HEK293 (cell line): Measurements from ENCODE around the gene TPGS2.

ENCODE experiments used
- CTCF ChIA-PET: fragments of 350-600 bp; formaldehyde crosslinking; extraction: SDS; loops from one replicate; lab custom pipeline; 2021; ENCODE audit warnings: antibody characterized with exemption; lab: Yijun Ruan, JAX
- POLR2A ChIA-PET: fragments of 300-600 bp; formaldehyde crosslinking; extraction: SDS; loops from one replicate; lab custom pipeline; 2020; ENCODE audit warnings: antibody characterized with exemption, inconsistent platforms; lab: Yijun Ruan, JAX
- H3K27ac ChIP-seq: fragments of 200-500 bp; sonication (Bioruptor generic); 2 replicates; pipeline ENCODE4 v1.5.1; 2014; ENCODE audit warnings: low read depth, low read length, control low read depth, inconsistent platforms; ENCODE audit errors: extremely low read depth
- H3K36me3 ChIP-seq, 2 experiments: fragments of 200-500 bp in 1 of 2; sonication (Bioruptor generic) in 1 of 2; 1 replicate in 1 of 2; 2 replicates in 1 of 2; pipeline ENCODE4 v1.5.1; 2014 to 2017; ENCODE audit warnings: inconsistent platforms in 2 of 2, low read length in 2 of 2; ENCODE audit not compliant: control insufficient read depth in 2 of 2, insufficient read depth in 1 of 2
- H3K4me1 ChIP-seq: fragments of 200-500 bp; sonication (Bioruptor generic); 2 replicates; pipeline ENCODE4 v1.5.1; 2014; ENCODE audit warnings: mild to moderate bottlenecking, low read length, inconsistent platforms; ENCODE audit not compliant: control insufficient read depth, insufficient read depth
- H3K4me3 ChIP-seq: 2 replicates; pipeline ENCODE4 v1.5.1; 2011; ENCODE audit warnings: low read depth, mild to moderate bottlenecking, control low read depth, low read length, moderate library complexity
- H3K9me3 ChIP-seq: fragments of 200-500 bp; sonication (Bioruptor generic); 2 replicates; pipeline ENCODE4 v1.5.1; 2014; ENCODE audit warnings: low read depth, low read length, inconsistent platforms; ENCODE audit not compliant: control insufficient read depth, insufficient read depth
- HIC1 ChIP-seq: fragments of 450-650 bp; formaldehyde crosslinking; IDR thresholded peaks from 2 replicates; pipeline ENCODE4 v1.5.1; 2016; ENCODE audit warnings: missing biosample characterization, missing genetic modification characterization
- PRDM10 ChIP-seq: fragments of 450-650 bp; formaldehyde crosslinking; IDR thresholded peaks from 2 replicates; pipeline ENCODE4 v1.5.1; 2016; ENCODE audit warnings: missing biosample characterization, missing genetic modification characterization
- SCRT1 ChIP-seq: fragments of 450-650 bp; formaldehyde crosslinking; IDR thresholded peaks from 2 replicates; pipeline ENCODE4 v1.5.1; 2016; ENCODE audit warnings: missing biosample characterization, missing genetic modification characterization, borderline replicate concordance
- SETDB1 ChIP-seq: IDR thresholded peaks from one replicate; pipeline ENCODE4 v1.6.1; 2017; ENCODE audit warnings: mild to moderate bottlenecking, low read length, moderate library complexity, mixed read lengths; ENCODE audit not compliant: insufficient read length
- YY2 ChIP-seq: fragments of 450-650 bp; formaldehyde crosslinking; IDR thresholded peaks from 2 replicates; pipeline ENCODE4 v1.5.1; 2016; ENCODE audit warnings: missing biosample characterization, missing genetic modification characterization
- ZBTB20 ChIP-seq: fragments of 450-650 bp; formaldehyde crosslinking; IDR thresholded peaks from 2 replicates; pipeline ENCODE4 v1.5.1; 2016; ENCODE audit warnings: missing biosample characterization, missing genetic modification characterization
- ZBTB8A ChIP-seq: fragments of 450-650 bp; formaldehyde crosslinking; IDR thresholded peaks from 2 replicates; pipeline ENCODE4 v1.5.1; 2016; ENCODE audit warnings: missing biosample characterization, missing genetic modification characterization
- ZFP37 ChIP-seq: fragments of 450-650 bp; formaldehyde crosslinking; IDR thresholded peaks from 2 replicates; pipeline ENCODE4 v1.5.1; 2016; ENCODE audit warnings: missing biosample characterization, missing genetic modification characterization
- ZNF138 ChIP-seq: fragments of 450-650 bp; formaldehyde crosslinking; IDR thresholded peaks from 2 replicates; pipeline ENCODE4 v1.5.1; 2016; ENCODE audit warnings: missing biosample characterization, missing genetic modification characterization, borderline replicate concordance
- ZNF140 ChIP-seq: fragments of 450-650 bp; formaldehyde crosslinking; IDR thresholded peaks from 2 replicates; pipeline ENCODE4 v1.5.1; 2016; ENCODE audit warnings: missing biosample characterization, missing genetic modification characterization
- ZNF169 ChIP-seq: fragments of 450-650 bp; formaldehyde crosslinking; IDR thresholded peaks from 2 replicates; pipeline ENCODE4 v1.5.1; 2016; ENCODE audit warnings: missing biosample characterization, missing genetic modification characterization
- ZNF239 ChIP-seq: fragments of 450-650 bp; formaldehyde crosslinking; IDR thresholded peaks from 2 replicates; pipeline ENCODE4 v1.5.1; 2016; ENCODE audit warnings: missing biosample characterization, missing genetic modification characterization
- ZNF248 ChIP-seq: fragments of 450-650 bp; formaldehyde crosslinking; IDR thresholded peaks from 2 replicates; pipeline ENCODE4 v1.5.1; 2017; ENCODE audit warnings: missing biosample characterization, missing genetic modification characterization
- ZNF335 ChIP-seq: fragments of 450-650 bp; formaldehyde crosslinking; conservative IDR thresholded peaks from 2 replicates; pipeline ENCODE4 v1.5.1; 2016; ENCODE audit warnings: missing biosample characterization, missing genetic modification characterization
- ZNF501 ChIP-seq: fragments of 450-650 bp; formaldehyde crosslinking; IDR thresholded peaks from 2 replicates; pipeline ENCODE4 v1.5.1; 2016; ENCODE audit warnings: missing biosample characterization, missing genetic modification characterization
- ZNF600 ChIP-seq: fragments of 450-650 bp; formaldehyde crosslinking; IDR thresholded peaks from 2 replicates; pipeline ENCODE4 v1.5.1; 2016; ENCODE audit warnings: missing biosample characterization, missing genetic modification characterization
- ZNF610 ChIP-seq: fragments of 450-650 bp; formaldehyde crosslinking; IDR thresholded peaks from 2 replicates; pipeline ENCODE4 v1.5.1; 2016; ENCODE audit warnings: missing biosample characterization, missing genetic modification characterization, borderline replicate concordance
- ZNF660 ChIP-seq: fragments of 450-650 bp; IDR thresholded peaks from 2 replicates; pipeline ENCODE4 v1.5.1; 2018; ENCODE audit warnings: missing biosample characterization, mild to moderate bottlenecking, missing genetic modification characterization
- ZNF677 ChIP-seq: fragments of 450-650 bp; IDR thresholded peaks from 2 replicates; pipeline ENCODE4 v1.5.0; 2018; ENCODE audit warnings: missing biosample characterization, mild to moderate bottlenecking, missing genetic modification characterization, moderate library complexity
- ZNF701 ChIP-seq: fragments of 450-650 bp; formaldehyde crosslinking; IDR thresholded peaks from 2 replicates; pipeline ENCODE4 v1.5.1; 2016; ENCODE audit warnings: missing biosample characterization, missing genetic modification characterization
- ZNF776 ChIP-seq: fragments of 450-650 bp; formaldehyde crosslinking; IDR thresholded peaks from 2 replicates; pipeline ENCODE4 v1.5.0; 2017; ENCODE audit warnings: missing biosample characterization, missing genetic modification characterization, borderline replicate concordance
- ZNF777 ChIP-seq: fragments of 450-650 bp; formaldehyde crosslinking; IDR thresholded peaks from 2 replicates; pipeline ENCODE4 v1.5.1; 2017; ENCODE audit warnings: missing biosample characterization, missing genetic modification characterization, borderline replicate concordance
- ZNF791 ChIP-seq: fragments of 450-650 bp; formaldehyde crosslinking; IDR thresholded peaks from 2 replicates; pipeline ENCODE4 v1.5.1; 2016; ENCODE audit warnings: missing biosample characterization, missing genetic modification characterization

The TPGS2 gene

GRCh38 chr18:36830158-36830495 is 1.3 kb upstream of the TPGS2 start:
- Histone ChIP-seq H3K9me3 (no peaks in the 10 kb centered on the region), H3K4me3 (peak overlapping the region; percentile 97), H3K27ac (no peak overlapping the region), H3K36me3 (peaks cover 0 to 10% of the 10 kb centered on the region in 2 experiments; a peak in 2 of 3 replicates), H3K4me1 (no peaks in the 10 kb centered on the region)
- ChIA-PET CTCF (interaction anchor here (0.6 to 1.5 kb wide), 4 partner anchors 10 to 499 kb away, joined by 3 to 4 read pairs (median 4); no protein-coding TSS in a partner anchor), POLR2A (interaction anchor here (0.6 kb wide), 1 partner anchor 33 kb away, joined by 3 read pairs; no protein-coding TSS in a partner anchor)
- no peak for TF ChIP-seq ZNF239 (tag by site-specific recombination)
- TF ChIP-seq HIC1, result no peak
- no peak for TF ChIP-seq ZNF610 (tag by site-specific recombination)
- TF ChIP-seq YY2, result no peak
- 0 out of 2 replicates have a peak, but pooled peaks have one; percentile 3 for TF ChIP-seq ZBTB20 (tag by site-specific recombination)

- no peaks in the 10 kb centered on the region for H3K9me3 ChIP-seq
- H3K4me3 ChIP-seq, result peak overlapping the region; percentile 97
- 0 out of 2 replicates have a peak, but pooled peaks have one; percentile 7 for TF ChIP-seq ZNF600 (tag by site-specific recombination)
- no peak for TF ChIP-seq ZNF776 (tag by site-specific recombination)
- TF ChIP-seq ZNF701 (tag by site-specific recombination), result no peak
- no peak for TF ChIP-seq ZNF248 (tag by site-specific recombination)
- no peak for TF ChIP-seq ZNF140 (tag by site-specific recombination)
- no peak for TF ChIP-seq SETDB1
- TF ChIP-seq ZNF777 (tag by site-specific recombination), result no peak
- peak; percentile 49; the same call in 1 of the 2 replicates for TF ChIP-seq ZNF501 (tag by site-specific recombination)
- peak; percentile 25; the same call in 1 of the 2 replicates for TF ChIP-seq ZBTB8A (tag by site-specific recombination)
- TF ChIP-seq ZNF138, result no peak
- TF ChIP-seq ZNF677 (tag by site-specific recombination), result no peak
- TF ChIP-seq ZNF169 (tag by site-specific recombination), result no peak
- TF ChIP-seq ZNF791 (tag by site-specific recombination), result no peak
- TF ChIP-seq SCRT1, result peak; percentile 79
- TF ChIP-seq ZFP37, result 0 out of 2 replicates have a peak, but pooled peaks have one; percentile 23
- TF ChIP-seq PRDM10 (tag by site-specific recombination), result 0 out of 2 replicates have a peak, but pooled peaks have one; percentile 4
- no peak for TF ChIP-seq ZNF660 (tag by site-specific recombination)
- TF ChIP-seq ZNF335 (tag by site-specific recombination), result peak; percentile 77; the same call in 1 of the 2 replicates
- TF ChIP-seq ZBTB20 (tag by site-specific recombination), result peak; percentile 94
- POLR2A ChIA-PET, result interaction anchor here (0.6 to 1.5 kb wide), 5 partner anchors 10 to 70 kb away, joined by 3 to 7 read pairs (median 3); no protein-coding TSS in a partner anchor
- H3K4me1 ChIP-seq, result no peaks in the 10 kb centered on the region
- CTCF ChIA-PET, result interaction anchor here (0.6 to 1.5 kb wide), 11 partner anchors 10 to 561 kb away, joined by 3 to 6 read pairs (median 3); no protein-coding TSS in a partner anchor
- H3K36me3 ChIP-seq, result peaks cover 0 to 8% of the 10 kb centered on the region in 2 experiments; a peak in 2 of 3 replicates
- H3K27ac ChIP-seq, result peak overlapping the region; percentile 17; the same call in 1 of the 2 replicates
Observed at GRCh38 chr18:36829362-36830157, 758 bp upstream of the TPGS2 start.
